ENCODE measurements around the gene HOXD3. TPM values are rescaled to one million over a fixed set of nuclear protein-coding genes. Genes with fewer than 3 reads are reported as not detected.

HOXD3 gene
- polyA plus RNA-seq, 2 of the 4 experiments (the other 2 are of a cell fraction): 0.18 to 0.27 TPM

DNA sequence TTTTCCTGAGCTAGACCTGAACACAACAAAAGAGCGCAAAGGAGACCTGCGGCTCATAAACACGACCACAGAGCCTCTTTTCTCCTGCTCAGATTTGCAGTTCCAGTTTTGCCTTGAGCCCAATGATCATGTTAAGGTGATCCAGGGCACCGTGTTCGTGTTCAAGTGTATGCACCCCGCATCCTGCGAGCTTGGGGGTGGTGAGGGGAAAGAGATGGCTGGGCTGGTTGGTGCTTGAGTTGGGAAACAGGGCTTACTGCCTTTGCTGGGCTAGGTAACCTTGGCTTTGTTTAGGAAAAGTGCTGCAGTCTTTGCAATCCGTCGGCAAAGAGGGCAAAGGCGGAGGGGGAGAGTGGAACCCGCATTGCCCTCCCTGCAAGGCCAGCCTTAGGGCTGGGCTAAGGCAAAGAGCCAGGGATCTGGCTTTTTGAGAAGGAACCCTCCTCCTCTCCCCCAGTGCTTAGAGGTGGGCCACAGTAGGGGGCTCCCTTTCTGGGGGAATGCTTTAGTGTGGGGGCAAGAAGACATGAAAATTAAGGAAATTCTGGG, 39.2 kb upstream of the HOXD3 start:
- POLR2A ChIA-PET: no interaction called here
- 91% methylated on average over 11 of the region's 11 CpGs for WGBS (ENCODE audit: missing lambda C conversion rate)
- Histone ChIP-seq H3K9me3 (no peaks in the 10 kb centered on the region), H3K4me2 (no peak overlapping the region), H3K27ac (no peak overlapping the region), H3K4me1 (0 out of 3 replicates have a peak, but pooled peaks cover 3% of the 10 kb centered on the region), H3K4me3 (no peak overlapping the region)
- CTCF ChIA-PET: interaction anchor here (0.8 to 3.6 kb wide), 7 partner anchors 9 to 1044 kb away, joined by 3 to 22 read pairs (median 3); no protein-coding TSS in a partner anchor
- TF ChIP-seq, protein P1, sequence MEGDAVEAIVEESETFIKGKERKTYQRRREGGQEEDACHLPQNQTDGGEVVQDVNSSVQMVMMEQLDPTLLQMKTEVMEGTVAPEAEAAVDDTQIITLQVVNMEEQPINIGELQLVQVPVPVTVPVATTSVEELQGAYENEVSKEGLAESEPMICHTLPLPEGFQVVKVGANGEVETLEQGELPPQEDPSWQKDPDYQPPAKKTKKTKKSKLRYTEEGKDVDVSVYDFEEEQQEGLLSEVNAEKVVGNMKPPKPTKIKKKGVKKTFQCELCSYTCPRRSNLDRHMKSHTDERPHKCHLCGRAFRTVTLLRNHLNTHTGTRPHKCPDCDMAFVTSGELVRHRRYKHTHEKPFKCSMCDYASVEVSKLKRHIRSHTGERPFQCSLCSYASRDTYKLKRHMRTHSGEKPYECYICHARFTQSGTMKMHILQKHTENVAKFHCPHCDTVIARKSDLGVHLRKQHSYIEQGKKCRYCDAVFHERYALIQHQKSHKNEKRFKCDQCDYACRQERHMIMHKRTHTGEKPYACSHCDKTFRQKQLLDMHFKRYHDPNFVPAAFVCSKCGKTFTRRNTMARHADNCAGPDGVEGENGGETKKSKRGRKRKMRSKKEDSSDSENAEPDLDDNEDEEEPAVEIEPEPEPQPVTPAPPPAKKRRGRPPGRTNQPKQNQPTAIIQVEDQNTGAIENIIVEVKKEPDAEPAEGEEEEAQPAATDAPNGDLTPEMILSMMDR (IDR thresholded peaks at IDR 0.05): no peak
- ATAC-seq (no peak), FAIRE-seq (no peak), DNase-seq (ENCODE audit: low read depth in 1 of 2, low spot score in 1 of 2) (no peak)

DNA sequence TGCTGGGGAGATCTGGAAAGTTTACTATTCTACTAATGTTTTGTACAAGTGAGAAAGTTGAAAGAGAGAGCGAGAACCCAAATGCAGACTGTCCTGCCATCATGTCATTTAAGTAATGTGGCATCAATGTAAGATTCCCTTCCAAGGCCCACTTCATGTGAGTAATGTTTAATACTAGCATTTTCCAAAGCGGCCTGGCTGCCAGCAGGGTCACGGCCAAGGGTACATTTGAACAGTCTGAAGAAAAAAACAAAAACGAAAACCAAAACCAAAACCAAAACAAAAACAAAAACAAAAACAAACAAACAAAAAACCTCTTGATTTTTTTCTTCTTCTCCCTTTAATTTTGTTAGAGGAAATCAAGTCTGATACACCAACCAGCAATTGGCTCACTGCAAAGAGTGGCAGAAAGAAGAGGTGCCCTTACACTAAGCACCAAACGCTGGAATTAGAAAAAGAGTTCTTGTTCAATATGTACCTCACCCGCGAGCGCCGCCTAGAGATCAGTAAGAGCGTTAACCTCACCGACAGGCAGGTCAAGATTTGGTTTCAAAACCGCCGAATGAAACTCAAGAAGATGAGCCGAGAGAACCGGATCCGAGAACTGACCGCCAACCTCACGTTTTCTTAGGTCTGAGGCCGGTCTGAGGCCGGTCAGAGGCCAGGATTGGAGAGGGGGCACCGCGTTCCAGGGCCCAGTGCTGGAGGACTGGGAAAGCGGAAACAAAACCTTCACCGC, 38.3 kb upstream of the HOXD3 start:
- no peaks in the 10 kb centered on the region for H3K9me3 ChIP-seq
- 0 out of 3 replicates have a peak, but pooled peaks cover 3% of the 10 kb centered on the region for H3K4me1 ChIP-seq
- no peak for TF ChIP-seq ZFP36 (IDR thresholded peaks at IDR 0.05; ENCODE audit: borderline replicate concordance, partially characterized antibody)
- TF ChIP-seq RAD21 (conservative IDR thresholded peaks at IDR 0.05 in 1 of 2, IDR thresholded peaks at IDR 0.05 in 1 of 2): peak; percentile 22; a peak in 1 of 5 replicates
- TF ChIP-seq, protein P2, sequence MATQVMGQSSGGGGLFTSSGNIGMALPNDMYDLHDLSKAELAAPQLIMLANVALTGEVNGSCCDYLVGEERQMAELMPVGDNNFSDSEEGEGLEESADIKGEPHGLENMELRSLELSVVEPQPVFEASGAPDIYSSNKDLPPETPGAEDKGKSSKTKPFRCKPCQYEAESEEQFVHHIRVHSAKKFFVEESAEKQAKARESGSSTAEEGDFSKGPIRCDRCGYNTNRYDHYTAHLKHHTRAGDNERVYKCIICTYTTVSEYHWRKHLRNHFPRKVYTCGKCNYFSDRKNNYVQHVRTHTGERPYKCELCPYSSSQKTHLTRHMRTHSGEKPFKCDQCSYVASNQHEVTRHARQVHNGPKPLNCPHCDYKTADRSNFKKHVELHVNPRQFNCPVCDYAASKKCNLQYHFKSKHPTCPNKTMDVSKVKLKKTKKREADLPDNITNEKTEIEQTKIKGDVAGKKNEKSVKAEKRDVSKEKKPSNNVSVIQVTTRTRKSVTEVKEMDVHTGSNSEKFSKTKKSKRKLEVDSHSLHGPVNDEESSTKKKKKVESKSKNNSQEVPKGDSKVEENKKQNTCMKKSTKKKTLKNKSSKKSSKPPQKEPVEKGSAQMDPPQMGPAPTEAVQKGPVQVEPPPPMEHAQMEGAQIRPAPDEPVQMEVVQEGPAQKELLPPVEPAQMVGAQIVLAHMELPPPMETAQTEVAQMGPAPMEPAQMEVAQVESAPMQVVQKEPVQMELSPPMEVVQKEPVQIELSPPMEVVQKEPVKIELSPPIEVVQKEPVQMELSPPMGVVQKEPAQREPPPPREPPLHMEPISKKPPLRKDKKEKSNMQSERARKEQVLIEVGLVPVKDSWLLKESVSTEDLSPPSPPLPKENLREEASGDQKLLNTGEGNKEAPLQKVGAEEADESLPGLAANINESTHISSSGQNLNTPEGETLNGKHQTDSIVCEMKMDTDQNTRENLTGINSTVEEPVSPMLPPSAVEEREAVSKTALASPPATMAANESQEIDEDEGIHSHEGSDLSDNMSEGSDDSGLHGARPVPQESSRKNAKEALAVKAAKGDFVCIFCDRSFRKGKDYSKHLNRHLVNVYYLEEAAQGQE (IDR thresholded peaks at IDR 0.05): no peak
- no peak for TF ChIP-seq HOXA7 (CRISPR knock-in tag; IDR thresholded peaks at IDR 0.05)
- no peak for TF ChIP-seq ESRRA (IDR thresholded peaks at IDR 0.05; ENCODE audit: borderline replicate concordance, low read length)
- TF ChIP-seq SMC3 (IDR thresholded peaks at IDR 0.05): 0 out of 3 replicates have a peak, but pooled peaks have one; percentile 20
- no peak for TF ChIP-seq CBX8 (IDR thresholded peaks at IDR 0.05)
- TF ChIP-seq, protein P3, sequence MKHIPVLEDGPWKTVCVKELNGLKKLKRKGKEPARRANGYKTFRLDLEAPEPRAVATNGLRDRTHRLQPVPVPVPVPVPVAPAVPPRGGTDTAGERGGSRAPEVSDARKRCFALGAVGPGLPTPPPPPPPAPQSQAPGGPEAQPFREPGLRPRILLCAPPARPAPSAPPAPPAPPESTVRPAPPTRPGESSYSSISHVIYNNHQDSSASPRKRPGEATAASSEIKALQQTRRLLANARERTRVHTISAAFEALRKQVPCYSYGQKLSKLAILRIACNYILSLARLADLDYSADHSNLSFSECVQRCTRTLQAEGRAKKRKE (CRISPR knock-in tag; IDR thresholded peaks at IDR 0.05; ENCODE audit: low read depth): no peak
- TF ChIP-seq, protein P4, sequence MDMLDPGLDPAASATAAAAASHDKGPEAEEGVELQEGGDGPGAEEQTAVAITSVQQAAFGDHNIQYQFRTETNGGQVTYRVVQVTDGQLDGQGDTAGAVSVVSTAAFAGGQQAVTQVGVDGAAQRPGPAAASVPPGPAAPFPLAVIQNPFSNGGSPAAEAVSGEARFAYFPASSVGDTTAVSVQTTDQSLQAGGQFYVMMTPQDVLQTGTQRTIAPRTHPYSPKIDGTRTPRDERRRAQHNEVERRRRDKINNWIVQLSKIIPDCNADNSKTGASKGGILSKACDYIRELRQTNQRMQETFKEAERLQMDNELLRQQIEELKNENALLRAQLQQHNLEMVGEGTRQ (IDR thresholded peaks at IDR 0.05): no peak
- no peak for TF ChIP-seq HDAC2 (IDR thresholded peaks at IDR 0.05)
- TF ChIP-seq FOSB (CRISPR knock-in tag; IDR thresholded peaks at IDR 0.05): no peak
- TF ChIP-seq, protein P1 (IDR thresholded peaks at IDR 0.05): peak; percentile 75
- 22% methylated on average over 24 of the region's 24 CpGs for WGBS (ENCODE audit: missing lambda C conversion rate)
- ChIA-PET CTCF (interaction anchor here (0.8 to 3.6 kb wide), 4 partner anchors 8 to 696 kb away, joined by 3 to 22 read pairs (median 6); no protein-coding TSS in a partner anchor), POLR2A (no interaction called here)
- H3K4me3 ChIP-seq: peak overlapping the region; percentile 30; the same call in 2 of the 3 replicates
- H3K27ac ChIP-seq: peak overlapping the region in 1 of 2 experiments; percentile 30; a peak in 1 of 6 replicates
- DNase-seq (ENCODE audit: low read depth in 1 of 2, low spot score in 1 of 2) (peak; percentile 63 to 79), ATAC-seq (peak; percentile 31 to 46; a peak in 3 of 6 replicates), FAIRE-seq (no peak)
- H3K4me2 ChIP-seq: peak overlapping the region; percentile 83

Measured in A549 (cell line).